Esophagus muscularis mucosa (tissue), 4 donors: Measurements from ENCODE around the gene TMEM240.
"Not testable (repeated sequence)": the region's sequence is repeated elsewhere in the genome, so short reads cannot be mapped to it uniquely, and the experiment has no call there.

Experiments used
- CTCF ChIP-seq, 3 experiments: fragments of 200-600 bp in 2 of 3; fragments of 450-650 bp in 1 of 3; sonication (generic) in 2 of 3; IDR thresholded peaks; one replicate each; pipeline ENCODE4 v1.5.1; 2017 to 2019; ENCODE audit warnings: antibody characterized with exemption in 3 of 3, mild to moderate bottlenecking in 2 of 3, moderate library complexity in 1 of 3
- EP300 ChIP-seq: sonication (generic); formaldehyde crosslinking; IDR thresholded peaks from one replicate; pipeline ENCODE4 v1.6.1; 2017; ENCODE audit warnings: antibody characterized with exemption
- POLR2AphosphoS5 ChIP-seq, 2 donors: sonication (generic); formaldehyde crosslinking; IDR thresholded peaks; one replicate each; pipeline ENCODE4 v1.6.1; 2017; ENCODE audit warnings: antibody characterized with exemption in 2 of 2

GRCh38 chr1:1513675-1514074, 26.7 kb downstream of the TMEM240 start:
- not testable (repeated sequence) for TF ChIP-seq EP300; POLR2AphosphoS5 (IDR thresholded peaks at IDR 0.05); CTCF (IDR thresholded peaks at IDR 0.05)
